Measurements from ENCODE around the gene BCL6B. TPM values are rescaled to one million over a fixed set of nuclear protein-coding genes. Genes with fewer than 3 reads are reported as not detected.

The BCL6B gene
- total and polyA plus RNA-seq, 10 of the 15 experiments (the other 5 are each of a cell fraction or from before 2014, with no cell fraction given): 0.06 to 0.85 (median 0.11) TPM; not detected in 1

- ChIA-PET SMC1A (ENCODE audit: uncharacterized antibody, unreplicated experiment) (interaction anchor here (0.8 to 2.8 kb wide), 3 partner anchors 9 to 16 kb away, joined by 3 to 22 read pairs (median 15); partner anchors contain the start of gene RNASEK), RAD21 (ENCODE audit: unreplicated experiment) (interaction anchor here (0.7 to 4.0 kb wide), 4 partner anchors 19 to 177 kb away, joined by 3 to 39 read pairs (median 24); partner anchors contain the start of gene SLC16A11), POLR2A (interaction anchor here (0.6 to 1.8 kb wide), 4 partner anchors 16 to 109 kb away, joined by 3 to 6 read pairs (median 4); partner anchors contain the start of gene SLC16A13), CTCF (interaction anchor here (1.2 to 8.8 kb wide), 9 partner anchors 12 to 177 kb away, joined by 3 to 167 read pairs (median 26); partner anchors contain the start of genes RNASEK and SLC16A13)
- H3K79me2 ChIP-seq (ENCODE audit: control insufficient read depth, insufficient read depth, low read length): peaks cover 17% of the 10 kb centered on the region
- no peak overlapping the region for H3K4me3 ChIP-seq
- intact Hi-C loops (cut with micrococcal nuclease; ENCODE audit: unreplicated experiment): loop anchor here (10.0 kb wide), 1 partner anchor 265 kb away; the partner anchor contains the start of gene XAF1
- H3K9ac ChIP-seq (ENCODE audit: control insufficient read depth, insufficient read depth, low read length): no peak overlapping the region
- ATAC-seq (no peak), DNase-seq (ENCODE audit: low read depth, low spot score) (no peak), FAIRE-seq (no peak)
- no TSS peak for BruUV-seq (replicated peaks)
- peaks cover 0 to 4% of the 10 kb centered on the region in 2 experiments; a peak in 2 of 4 replicates for H3K36me3 ChIP-seq (ENCODE audit: control insufficient read depth in 2 of 2, insufficient read depth in 2 of 2, low read length in 1 of 2)
- WGBS (ENCODE audit: insufficient coverage, insufficient replicate concordance, low lambda C conversion rate, missing lambda C conversion rate): 64% methylated on average over 12 of the region's 16 CpGs
- in situ Hi-C loops (cut with MboI): no loop called here
- no peaks in the 10 kb centered on the region for H4K20me1 ChIP-seq (ENCODE audit: control insufficient read depth, insufficient read depth)
- H2AFZ ChIP-seq (ENCODE audit: control insufficient read depth, low read depth, low read length): no peak overlapping the region
- H3K4me1 ChIP-seq (ENCODE audit: control insufficient read depth, insufficient read depth, low read length): peaks cover 42% of the 10 kb centered on the region
- H3K9me3 ChIP-seq (replicated peaks; ENCODE audit: control insufficient read depth, insufficient read depth, low read length): no peaks in the 10 kb centered on the region
- H3K27me3 ChIP-seq (replicated peaks in 1 of 2; ENCODE audit: control insufficient read depth in 2 of 2, insufficient read depth in 2 of 2, low read length in 1 of 2): no peaks in the 10 kb centered on the region
- H3K27ac ChIP-seq (ENCODE audit: control insufficient read depth, insufficient read depth): no peak overlapping the region
- H3K4me2 ChIP-seq (ENCODE audit: control insufficient read depth, insufficient read depth): no peak overlapping the region
- TF ChIP-seq SP1 (IDR thresholded peaks at IDR 0.05; ENCODE audit: low read depth, low read length) (no peak), IRF3 (IDR thresholded peaks at IDR 0.05) (no peak), EGR1 (IDR thresholded peaks at IDR 0.05; ENCODE audit: borderline replicate concordance in 1 of 2, low read depth in 2 of 2, low read length in 2 of 2) (no peak), KDM1A (IDR thresholded peaks at IDR 0.05; ENCODE audit: borderline replicate concordance) (no peak), KAT2A (conservative IDR thresholded peaks at IDR 0.05; ENCODE audit: control insufficient read depth, low read depth, low read length) (no peak), CBX3 (IDR thresholded peaks at IDR 0.05; ENCODE audit: borderline replicate concordance, low read depth) (no peak), USF1 (IDR thresholded peaks at IDR 0.05; ENCODE audit: borderline replicate concordance, extremely low read length, insufficient read depth, low read depth, low read length) (no peak), ZNF217 (IDR thresholded peaks at IDR 0.05) (no peak), ZNF592 (IDR thresholded peaks at IDR 0.05) (no peak), SMAD5 (IDR thresholded peaks at IDR 0.05; ENCODE audit: low read depth) (no peak), STAT1 (conservative IDR thresholded peaks at IDR 0.05) (no peak), USF2 (IDR thresholded peaks at IDR 0.05; ENCODE audit: borderline replicate concordance, low read depth, low read length) (no peak), SKIL (IDR thresholded peaks at IDR 0.05; ENCODE audit: low read depth, poor library complexity, severe bottlenecking) (no peak), POLR2A (IDR thresholded peaks at IDR 0.05; ENCODE audit: low read depth, low read length) (no peak)
Measured at GRCh38 chr17:7019839-7020519, 2.9 kb upstream of the BCL6B start.

Measured in GM12878 (cell line).